ENCODE measurements around the gene ELMOD3.
"Not testable (repeated sequence)": the region's sequence is repeated elsewhere in the genome, so short reads cannot be mapped to it uniquely, and the experiment has no call there.

DNA sequence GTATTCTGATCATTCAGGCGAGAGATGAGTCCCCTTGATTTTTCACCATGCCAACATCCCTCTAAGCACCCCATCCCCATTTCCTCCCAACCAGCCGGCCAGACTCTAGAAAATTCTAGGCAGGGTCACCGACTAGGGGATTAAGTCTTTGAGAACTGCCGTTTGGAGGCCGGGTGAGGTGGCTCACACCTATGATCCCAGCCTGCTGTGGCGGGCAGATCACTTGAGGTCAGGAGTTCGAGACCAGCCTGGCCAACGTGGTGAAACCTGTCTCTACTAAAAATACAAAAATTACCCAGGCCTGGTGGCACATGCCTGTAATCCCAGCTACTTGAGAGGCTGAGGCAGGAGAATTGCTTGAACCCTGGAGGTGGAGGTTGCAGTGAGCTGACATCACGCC is 85.0 kb downstream of the ELMOD3 start:
- TF ChIP-seq, protein P1, sequence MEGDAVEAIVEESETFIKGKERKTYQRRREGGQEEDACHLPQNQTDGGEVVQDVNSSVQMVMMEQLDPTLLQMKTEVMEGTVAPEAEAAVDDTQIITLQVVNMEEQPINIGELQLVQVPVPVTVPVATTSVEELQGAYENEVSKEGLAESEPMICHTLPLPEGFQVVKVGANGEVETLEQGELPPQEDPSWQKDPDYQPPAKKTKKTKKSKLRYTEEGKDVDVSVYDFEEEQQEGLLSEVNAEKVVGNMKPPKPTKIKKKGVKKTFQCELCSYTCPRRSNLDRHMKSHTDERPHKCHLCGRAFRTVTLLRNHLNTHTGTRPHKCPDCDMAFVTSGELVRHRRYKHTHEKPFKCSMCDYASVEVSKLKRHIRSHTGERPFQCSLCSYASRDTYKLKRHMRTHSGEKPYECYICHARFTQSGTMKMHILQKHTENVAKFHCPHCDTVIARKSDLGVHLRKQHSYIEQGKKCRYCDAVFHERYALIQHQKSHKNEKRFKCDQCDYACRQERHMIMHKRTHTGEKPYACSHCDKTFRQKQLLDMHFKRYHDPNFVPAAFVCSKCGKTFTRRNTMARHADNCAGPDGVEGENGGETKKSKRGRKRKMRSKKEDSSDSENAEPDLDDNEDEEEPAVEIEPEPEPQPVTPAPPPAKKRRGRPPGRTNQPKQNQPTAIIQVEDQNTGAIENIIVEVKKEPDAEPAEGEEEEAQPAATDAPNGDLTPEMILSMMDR (conservative IDR thresholded peaks at IDR 0.05), result not testable (repeated sequence)
- not testable (repeated sequence) for TF ChIP-seq ZFX (IDR thresholded peaks at IDR 0.05)
